ENCODE measurements around the gene PRSS27.

DNA sequence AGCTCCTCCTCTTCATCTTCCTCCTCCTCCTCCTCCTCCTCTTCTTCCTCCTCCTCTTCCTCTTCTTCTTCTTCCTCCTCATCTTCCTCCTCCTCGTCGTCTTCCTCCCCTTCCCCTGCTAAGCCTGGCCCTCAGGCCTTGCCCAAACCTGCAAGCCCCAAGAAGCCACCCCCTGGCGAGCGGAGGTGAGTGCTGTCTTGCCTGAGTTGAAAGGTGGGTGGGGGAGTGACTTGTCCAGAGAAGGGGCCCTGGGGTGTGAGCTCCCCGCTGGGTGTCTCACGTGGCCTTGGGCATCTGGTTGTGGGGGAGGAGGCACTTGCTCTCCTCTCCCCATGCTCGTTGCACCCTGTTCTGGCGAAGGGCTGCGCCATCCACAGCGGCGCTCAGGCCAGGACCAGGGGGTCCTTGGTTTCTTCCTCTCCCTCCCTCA, 49.1 kb upstream of the PRSS27 start:
- TF ChIP-seq, protein P1, sequence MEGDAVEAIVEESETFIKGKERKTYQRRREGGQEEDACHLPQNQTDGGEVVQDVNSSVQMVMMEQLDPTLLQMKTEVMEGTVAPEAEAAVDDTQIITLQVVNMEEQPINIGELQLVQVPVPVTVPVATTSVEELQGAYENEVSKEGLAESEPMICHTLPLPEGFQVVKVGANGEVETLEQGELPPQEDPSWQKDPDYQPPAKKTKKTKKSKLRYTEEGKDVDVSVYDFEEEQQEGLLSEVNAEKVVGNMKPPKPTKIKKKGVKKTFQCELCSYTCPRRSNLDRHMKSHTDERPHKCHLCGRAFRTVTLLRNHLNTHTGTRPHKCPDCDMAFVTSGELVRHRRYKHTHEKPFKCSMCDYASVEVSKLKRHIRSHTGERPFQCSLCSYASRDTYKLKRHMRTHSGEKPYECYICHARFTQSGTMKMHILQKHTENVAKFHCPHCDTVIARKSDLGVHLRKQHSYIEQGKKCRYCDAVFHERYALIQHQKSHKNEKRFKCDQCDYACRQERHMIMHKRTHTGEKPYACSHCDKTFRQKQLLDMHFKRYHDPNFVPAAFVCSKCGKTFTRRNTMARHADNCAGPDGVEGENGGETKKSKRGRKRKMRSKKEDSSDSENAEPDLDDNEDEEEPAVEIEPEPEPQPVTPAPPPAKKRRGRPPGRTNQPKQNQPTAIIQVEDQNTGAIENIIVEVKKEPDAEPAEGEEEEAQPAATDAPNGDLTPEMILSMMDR (IDR thresholded peaks at IDR 0.05) = no peak
- TF ChIP-seq ZFX (IDR thresholded peaks at IDR 0.05; ENCODE audit: borderline replicate concordance) = no peak

Data from 22Rv1 (cell line).